SK-N-SH treated with all-trans-retinoic acid at 6 μM for 48 hours (cell line): ENCODE data around the gene RECK.

Experiments
- ARNTL ChIP-seq: fragments of 450-650 bp; formaldehyde crosslinking; IDR thresholded peaks from 2 replicates; pipeline ENCODE4 v1.5.0; 2020; ENCODE audit warnings: low read depth, mild to moderate bottlenecking, moderate library complexity, borderline replicate concordance
- BACH2 ChIP-seq: fragments of 250-450 bp; sonication (Bioruptor Pico); IDR thresholded peaks from 2 replicates; pipeline ENCODE4 v1.9.0; 2021; ENCODE audit warnings: mild to moderate bottlenecking, borderline replicate concordance
- CREB5 ChIP-seq: fragments of 250-450 bp; sonication (Bioruptor Pico); IDR thresholded peaks from 2 replicates; pipeline ENCODE4 v1.5.1; 2020; ENCODE audit warnings: low read depth, mild to moderate bottlenecking, moderate library complexity
- CSDC2 ChIP-seq: fragments of 250-450 bp; sonication (Bioruptor Pico); IDR thresholded peaks from 2 replicates; pipeline ENCODE4 v1.5.0; 2020; ENCODE audit warnings: mild to moderate bottlenecking, moderate library complexity
- CSRNP3 ChIP-seq: fragments of 250-450 bp; sonication (Bioruptor Pico); IDR thresholded peaks from 2 replicates; pipeline ENCODE4 v1.5.1; 2021; ENCODE audit warnings: mild to moderate bottlenecking, moderate library complexity
- ESRRG ChIP-seq: fragments of 250-450 bp; sonication (Bioruptor Pico); IDR thresholded peaks from 2 replicates; pipeline ENCODE4 v1.6.1; 2021; ENCODE audit warnings: mild to moderate bottlenecking
- GLIS3 ChIP-seq: fragments of 250-450 bp; sonication (Bioruptor Pico); IDR thresholded peaks from 2 replicates; pipeline ENCODE4 v1.5.0; 2020; ENCODE audit warnings: mild to moderate bottlenecking, moderate library complexity
- ISL1 ChIP-seq: fragments of 250-450 bp; sonication (Bioruptor Pico); IDR thresholded peaks from 2 replicates; pipeline ENCODE4 v2.1.2; 2022; ENCODE audit warnings: mild to moderate bottlenecking, moderate library complexity
- RARB ChIP-seq: fragments of 250-450 bp; sonication (Bioruptor Pico); IDR thresholded peaks from 2 replicates; pipeline ENCODE4 v1.8.0; 2021; ENCODE audit warnings: mild to moderate bottlenecking, moderate library complexity
- SNAI2 ChIP-seq: fragments of 250-450 bp; sonication (Bioruptor Pico); IDR thresholded peaks from 2 replicates; pipeline ENCODE4 v1.5.0; 2020; ENCODE audit warnings: mild to moderate bottlenecking, moderate library complexity
- ZNF70 ChIP-seq: fragments of 450-650 bp; formaldehyde crosslinking; IDR thresholded peaks from 2 replicates; pipeline ENCODE4 v1.5.0; 2020; ENCODE audit warnings: mild to moderate bottlenecking, moderate library complexity
- ZNF8 ChIP-seq: fragments of 450-650 bp; formaldehyde crosslinking; IDR thresholded peaks from 2 replicates; pipeline ENCODE4 v1.5.0; 2020; ENCODE audit warnings: mild to moderate bottlenecking, moderate library complexity
- TF ChIP-seq, protein P1 (sequence below): fragments of 250-450 bp; sonication (Bioruptor Pico); IDR thresholded peaks from 2 replicates; pipeline ENCODE4 v1.8.0; 2021; ENCODE audit warnings: low read depth, mild to moderate bottlenecking, moderate library complexity, borderline replicate concordance
- TF ChIP-seq, protein P2 (sequence below): fragments of 250-450 bp; sonication (Bioruptor Pico); IDR thresholded peaks from 2 replicates; pipeline ENCODE4 v1.8.0; 2020; ENCODE audit warnings: mild to moderate bottlenecking, moderate library complexity, borderline replicate concordance

DNA sequence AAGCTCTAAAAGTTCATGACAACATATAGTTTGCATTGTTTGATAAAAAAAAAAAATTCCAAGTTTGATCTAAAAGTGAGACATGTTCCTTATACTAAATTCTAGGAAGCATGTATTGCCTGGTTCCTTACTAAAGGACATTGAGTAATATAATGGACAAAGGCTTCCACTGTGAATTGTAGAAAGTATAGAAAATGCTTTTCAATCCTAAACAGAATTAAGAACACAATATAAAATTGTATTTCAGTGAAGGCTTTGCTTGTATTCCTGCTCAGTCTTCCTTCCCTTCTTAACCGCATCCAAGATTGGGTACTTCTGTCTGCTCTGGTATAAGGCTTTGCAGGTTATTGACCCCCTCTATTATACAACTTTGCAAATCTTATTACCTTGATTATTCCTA lies 2.4 kb downstream of the RECK start:
- no peak for TF ChIP-seq GLIS3 (CRISPR knock-in tag)
- TF ChIP-seq CSRNP3 (CRISPR knock-in tag) = no peak
- TF ChIP-seq, protein P1, sequence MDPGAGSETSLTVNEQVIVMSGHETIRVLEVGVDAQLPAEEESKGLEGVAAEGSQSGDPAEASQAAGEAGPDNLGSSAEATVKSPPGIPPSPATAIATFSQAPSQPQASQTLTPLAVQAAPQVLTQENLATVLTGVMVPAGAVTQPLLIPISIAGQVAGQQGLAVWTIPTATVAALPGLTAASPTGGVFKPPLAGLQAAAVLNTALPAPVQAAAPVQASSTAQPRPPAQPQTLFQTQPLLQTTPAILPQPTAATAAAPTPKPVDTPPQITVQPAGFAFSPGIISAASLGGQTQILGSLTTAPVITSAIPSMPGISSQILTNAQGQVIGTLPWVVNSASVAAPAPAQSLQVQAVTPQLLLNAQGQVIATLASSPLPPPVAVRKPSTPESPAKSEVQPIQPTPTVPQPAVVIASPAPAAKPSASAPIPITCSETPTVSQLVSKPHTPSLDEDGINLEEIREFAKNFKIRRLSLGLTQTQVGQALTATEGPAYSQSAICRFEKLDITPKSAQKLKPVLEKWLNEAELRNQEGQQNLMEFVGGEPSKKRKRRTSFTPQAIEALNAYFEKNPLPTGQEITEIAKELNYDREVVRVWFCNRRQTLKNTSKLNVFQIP (CRISPR knock-in tag) = no peak
- no peak for TF ChIP-seq ESRRG (CRISPR knock-in tag)
- no peak for TF ChIP-seq ZNF70 (CRISPR knock-in tag)
- TF ChIP-seq CSDC2 = no peak
- no peak for TF ChIP-seq RARB (CRISPR knock-in tag)
- no peak for TF ChIP-seq ZNF8 (CRISPR knock-in tag)
- TF ChIP-seq, protein P2, sequence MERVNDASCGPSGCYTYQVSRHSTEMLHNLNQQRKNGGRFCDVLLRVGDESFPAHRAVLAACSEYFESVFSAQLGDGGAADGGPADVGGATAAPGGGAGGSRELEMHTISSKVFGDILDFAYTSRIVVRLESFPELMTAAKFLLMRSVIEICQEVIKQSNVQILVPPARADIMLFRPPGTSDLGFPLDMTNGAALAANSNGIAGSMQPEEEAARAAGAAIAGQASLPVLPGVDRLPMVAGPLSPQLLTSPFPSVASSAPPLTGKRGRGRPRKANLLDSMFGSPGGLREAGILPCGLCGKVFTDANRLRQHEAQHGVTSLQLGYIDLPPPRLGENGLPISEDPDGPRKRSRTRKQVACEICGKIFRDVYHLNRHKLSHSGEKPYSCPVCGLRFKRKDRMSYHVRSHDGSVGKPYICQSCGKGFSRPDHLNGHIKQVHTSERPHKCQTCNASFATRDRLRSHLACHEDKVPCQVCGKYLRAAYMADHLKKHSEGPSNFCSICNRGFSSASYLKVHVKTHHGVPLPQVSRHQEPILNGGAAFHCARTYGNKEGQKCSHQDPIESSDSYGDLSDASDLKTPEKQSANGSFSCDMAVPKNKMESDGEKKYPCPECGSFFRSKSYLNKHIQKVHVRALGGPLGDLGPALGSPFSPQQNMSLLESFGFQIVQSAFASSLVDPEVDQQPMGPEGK (CRISPR knock-in tag) = no peak
- no peak for TF ChIP-seq SNAI2 (CRISPR knock-in tag)
- no peak for TF ChIP-seq ISL1 (CRISPR knock-in tag)
- TF ChIP-seq ARNTL (CRISPR knock-in tag) = no peak
- no peak for TF ChIP-seq CREB5 (CRISPR knock-in tag)
- no peak for TF ChIP-seq BACH2 (CRISPR knock-in tag)
